Esophagus muscularis mucosa (tissue), 4 donors: ENCODE results near the gene LTBP1.

Source experiments
- EP300 ChIP-seq: sonication (generic); formaldehyde crosslinking; IDR thresholded peaks from one replicate; pipeline ENCODE4 v1.6.1; 2017; ENCODE audit warnings: antibody characterized with exemption
- POLR2A ChIP-seq: fragments of 450-650 bp; IDR thresholded peaks from one replicate; pipeline ENCODE4 v1.6.1; 2017; ENCODE audit warnings: antibody characterized with exemption, moderate library complexity, mild to moderate bottlenecking, low read depth
- TF ChIP-seq, protein P1 (sequence below), 3 experiments: fragments of 200-600 bp in 2 of 3; fragments of 450-650 bp in 1 of 3; sonication (generic) in 2 of 3; IDR thresholded peaks; one replicate each; pipeline ENCODE4 v1.5.1; 2017 to 2019; ENCODE audit warnings: antibody characterized with exemption in 3 of 3, mild to moderate bottlenecking in 2 of 3, moderate library complexity in 1 of 3

DNA sequence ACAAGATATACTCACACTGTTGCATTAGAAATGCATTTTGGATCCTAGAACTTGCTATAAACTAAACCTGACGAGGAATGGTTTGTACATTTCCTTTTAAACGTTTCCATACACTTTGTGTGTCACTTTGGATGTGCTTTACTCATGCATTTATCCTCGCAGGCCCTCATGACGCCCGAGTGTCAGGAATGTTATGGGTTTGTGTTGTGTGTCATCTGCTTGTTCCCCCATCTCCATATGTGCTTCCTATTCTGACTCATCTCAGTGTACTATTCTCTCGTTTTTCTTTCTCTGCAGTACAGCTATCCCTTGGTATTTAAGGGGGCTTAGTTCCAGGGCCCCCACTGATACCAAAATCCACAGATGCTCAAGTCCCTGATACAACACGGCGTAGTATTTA lies 408.2 kb downstream of the LTBP1 start:
- TF ChIP-seq, protein P1, sequence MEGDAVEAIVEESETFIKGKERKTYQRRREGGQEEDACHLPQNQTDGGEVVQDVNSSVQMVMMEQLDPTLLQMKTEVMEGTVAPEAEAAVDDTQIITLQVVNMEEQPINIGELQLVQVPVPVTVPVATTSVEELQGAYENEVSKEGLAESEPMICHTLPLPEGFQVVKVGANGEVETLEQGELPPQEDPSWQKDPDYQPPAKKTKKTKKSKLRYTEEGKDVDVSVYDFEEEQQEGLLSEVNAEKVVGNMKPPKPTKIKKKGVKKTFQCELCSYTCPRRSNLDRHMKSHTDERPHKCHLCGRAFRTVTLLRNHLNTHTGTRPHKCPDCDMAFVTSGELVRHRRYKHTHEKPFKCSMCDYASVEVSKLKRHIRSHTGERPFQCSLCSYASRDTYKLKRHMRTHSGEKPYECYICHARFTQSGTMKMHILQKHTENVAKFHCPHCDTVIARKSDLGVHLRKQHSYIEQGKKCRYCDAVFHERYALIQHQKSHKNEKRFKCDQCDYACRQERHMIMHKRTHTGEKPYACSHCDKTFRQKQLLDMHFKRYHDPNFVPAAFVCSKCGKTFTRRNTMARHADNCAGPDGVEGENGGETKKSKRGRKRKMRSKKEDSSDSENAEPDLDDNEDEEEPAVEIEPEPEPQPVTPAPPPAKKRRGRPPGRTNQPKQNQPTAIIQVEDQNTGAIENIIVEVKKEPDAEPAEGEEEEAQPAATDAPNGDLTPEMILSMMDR (IDR thresholded peaks at IDR 0.05) = no peak
- no peak for TF ChIP-seq POLR2A
- TF ChIP-seq EP300 = no peak
